ENCODE measurements around the gene TOPBP1.

DNA sequence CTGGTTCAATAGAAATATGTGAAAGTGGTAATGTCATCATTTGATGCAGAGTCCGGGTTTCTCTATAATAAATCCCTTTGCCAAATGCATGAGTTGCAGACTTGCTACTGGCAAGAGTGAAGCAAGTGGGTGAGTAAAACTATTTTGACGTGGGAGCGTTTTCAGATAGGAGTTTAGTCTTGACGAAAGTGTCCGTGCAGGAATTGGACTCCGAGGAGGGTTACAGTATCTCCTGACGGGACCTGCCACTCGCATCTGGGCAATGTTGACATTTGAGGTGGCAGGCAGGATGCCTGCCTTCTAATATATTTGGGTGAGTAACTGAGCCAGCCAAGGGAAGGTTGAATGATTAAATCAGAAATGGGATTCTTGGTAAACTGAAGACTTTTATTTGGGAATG, 72.2 kb downstream of the TOPBP1 start:
- no peak for TF ChIP-seq EZH2 (IDR thresholded peaks at IDR 0.05; ENCODE audit: low read length)
- TF ChIP-seq, protein P1, sequence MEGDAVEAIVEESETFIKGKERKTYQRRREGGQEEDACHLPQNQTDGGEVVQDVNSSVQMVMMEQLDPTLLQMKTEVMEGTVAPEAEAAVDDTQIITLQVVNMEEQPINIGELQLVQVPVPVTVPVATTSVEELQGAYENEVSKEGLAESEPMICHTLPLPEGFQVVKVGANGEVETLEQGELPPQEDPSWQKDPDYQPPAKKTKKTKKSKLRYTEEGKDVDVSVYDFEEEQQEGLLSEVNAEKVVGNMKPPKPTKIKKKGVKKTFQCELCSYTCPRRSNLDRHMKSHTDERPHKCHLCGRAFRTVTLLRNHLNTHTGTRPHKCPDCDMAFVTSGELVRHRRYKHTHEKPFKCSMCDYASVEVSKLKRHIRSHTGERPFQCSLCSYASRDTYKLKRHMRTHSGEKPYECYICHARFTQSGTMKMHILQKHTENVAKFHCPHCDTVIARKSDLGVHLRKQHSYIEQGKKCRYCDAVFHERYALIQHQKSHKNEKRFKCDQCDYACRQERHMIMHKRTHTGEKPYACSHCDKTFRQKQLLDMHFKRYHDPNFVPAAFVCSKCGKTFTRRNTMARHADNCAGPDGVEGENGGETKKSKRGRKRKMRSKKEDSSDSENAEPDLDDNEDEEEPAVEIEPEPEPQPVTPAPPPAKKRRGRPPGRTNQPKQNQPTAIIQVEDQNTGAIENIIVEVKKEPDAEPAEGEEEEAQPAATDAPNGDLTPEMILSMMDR (optimal IDR thresholded peaks at IDR 0.05 in 1 of 3, IDR thresholded peaks at IDR 0.05 in 1 of 3, conservative IDR thresholded peaks at IDR 0.05 in 1 of 3; ENCODE audit: extremely low read depth in 1 of 3, insufficient read depth in 2 of 3, low read length in 3 of 3): no peak
